Measurements from ENCODE around the gene TEN1.

DNA sequence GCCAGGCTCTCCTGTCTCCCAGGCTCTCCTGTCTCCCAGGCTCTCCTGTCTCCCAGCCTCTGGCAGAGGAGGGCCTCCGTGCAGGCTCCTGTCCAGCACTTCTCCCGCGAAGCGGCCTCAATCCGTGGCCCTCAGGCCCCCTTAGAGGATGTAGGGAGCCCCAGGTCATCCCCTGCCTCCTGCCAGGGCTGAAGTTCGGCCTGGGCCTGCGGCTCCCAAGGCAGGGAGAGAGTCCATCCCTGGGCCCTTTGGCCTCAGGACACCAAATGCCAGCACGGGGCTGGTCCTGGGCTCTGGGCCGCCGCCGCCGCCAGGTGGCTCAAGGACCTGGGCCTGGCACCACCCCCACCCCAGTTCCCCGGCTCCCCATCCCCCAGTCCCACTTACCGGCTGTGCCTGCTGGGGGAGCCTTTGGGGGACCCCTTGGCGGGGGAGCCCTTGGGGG is 47.7 kb downstream of the TEN1 start:
- TF ChIP-seq, protein P1, sequence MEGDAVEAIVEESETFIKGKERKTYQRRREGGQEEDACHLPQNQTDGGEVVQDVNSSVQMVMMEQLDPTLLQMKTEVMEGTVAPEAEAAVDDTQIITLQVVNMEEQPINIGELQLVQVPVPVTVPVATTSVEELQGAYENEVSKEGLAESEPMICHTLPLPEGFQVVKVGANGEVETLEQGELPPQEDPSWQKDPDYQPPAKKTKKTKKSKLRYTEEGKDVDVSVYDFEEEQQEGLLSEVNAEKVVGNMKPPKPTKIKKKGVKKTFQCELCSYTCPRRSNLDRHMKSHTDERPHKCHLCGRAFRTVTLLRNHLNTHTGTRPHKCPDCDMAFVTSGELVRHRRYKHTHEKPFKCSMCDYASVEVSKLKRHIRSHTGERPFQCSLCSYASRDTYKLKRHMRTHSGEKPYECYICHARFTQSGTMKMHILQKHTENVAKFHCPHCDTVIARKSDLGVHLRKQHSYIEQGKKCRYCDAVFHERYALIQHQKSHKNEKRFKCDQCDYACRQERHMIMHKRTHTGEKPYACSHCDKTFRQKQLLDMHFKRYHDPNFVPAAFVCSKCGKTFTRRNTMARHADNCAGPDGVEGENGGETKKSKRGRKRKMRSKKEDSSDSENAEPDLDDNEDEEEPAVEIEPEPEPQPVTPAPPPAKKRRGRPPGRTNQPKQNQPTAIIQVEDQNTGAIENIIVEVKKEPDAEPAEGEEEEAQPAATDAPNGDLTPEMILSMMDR (IDR thresholded peaks at IDR 0.05) = no peak
- TF ChIP-seq POLR2AphosphoS5 (IDR thresholded peaks at IDR 0.05) (no peak), EP300 (IDR thresholded peaks at IDR 0.05) (no peak), POLR2A (IDR thresholded peaks at IDR 0.05; ENCODE audit: low read depth) (no peak)

All from esophagus muscularis mucosa (tissue), 4 donors.